COLO668 (cell line): ENCODE data around the gene METRN.

Source experiments
- DNase-seq: peaks from one replicate; lab custom pipeline; 2025; ENCODE audit not compliant: unreplicated experiment; lab: John Stamatoyannopoulos, UW

Gene METRN

DNA sequence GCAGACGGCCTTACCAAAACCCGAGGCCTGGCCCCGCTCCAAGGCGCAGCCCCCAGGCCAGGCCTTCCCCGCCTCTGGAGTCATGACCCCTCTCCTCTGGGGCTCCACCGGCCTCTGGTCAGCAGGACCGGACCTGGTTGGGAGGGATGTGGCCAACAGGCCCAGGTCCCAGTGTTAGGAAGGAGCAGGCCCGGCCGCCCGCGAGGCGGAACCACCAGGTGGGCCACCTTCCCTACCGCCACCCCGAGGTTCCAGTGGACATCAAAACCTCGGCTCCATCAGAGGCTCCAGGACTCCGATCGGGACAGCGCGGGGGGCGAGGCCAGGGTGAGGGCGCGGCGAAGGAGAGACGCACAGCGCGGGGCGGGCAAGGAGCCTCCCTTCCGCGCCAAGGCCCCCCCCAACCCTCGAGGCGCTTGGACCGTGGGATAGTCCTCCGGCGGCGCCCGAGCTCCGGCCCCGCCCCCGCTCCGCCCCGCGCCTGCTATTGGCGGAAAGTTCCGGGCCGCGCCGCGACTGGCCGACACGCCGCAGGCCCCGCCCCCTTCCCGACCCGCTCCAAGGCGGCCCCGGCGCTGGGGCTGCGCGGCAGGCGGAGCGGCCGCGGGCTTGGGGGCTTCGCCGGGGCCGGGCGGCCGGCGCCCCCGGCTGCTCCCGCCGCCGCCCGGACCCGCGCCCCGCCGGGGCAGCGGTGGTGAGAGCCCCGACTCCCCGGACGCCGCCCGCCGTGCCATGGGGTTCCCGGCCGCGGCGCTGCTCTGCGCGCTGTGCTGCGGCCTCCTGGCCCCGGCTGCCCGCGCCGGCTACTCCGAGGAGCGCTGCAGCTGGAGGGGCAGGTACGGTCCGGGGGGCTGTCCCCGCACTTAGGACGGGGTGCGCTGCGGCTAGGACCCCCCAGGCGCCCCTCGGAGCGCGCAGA is at the start of gene METRN:
TSS of gene METRN (plus strand) at position 561 of the 919 bp plus-strand sequence. CDS start at position 733, 172 bp downstream.
- peak; percentile 93 for DNase-seq

DNA sequence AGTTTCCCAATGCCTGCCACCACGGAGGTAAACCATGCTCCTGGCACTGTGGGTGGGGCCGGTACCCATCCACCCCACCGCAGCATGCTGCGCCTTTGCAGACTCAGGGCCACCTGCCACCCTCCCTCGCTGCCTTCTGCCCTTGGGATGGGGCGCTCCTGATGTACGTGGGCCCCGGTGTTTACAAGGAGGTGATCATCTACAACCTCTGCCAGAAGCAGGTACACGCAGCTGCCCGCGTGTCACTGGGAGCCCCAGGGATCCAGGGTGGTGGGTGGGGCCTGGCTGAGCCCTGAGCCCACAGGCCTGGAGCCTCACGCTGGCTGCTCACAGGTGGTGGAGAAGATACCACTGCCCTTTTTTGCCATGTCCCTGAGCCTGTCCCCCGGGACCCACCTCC is 48.3 kb upstream of the METRN start:
- DNase-seq = peak; percentile 39

DNA sequence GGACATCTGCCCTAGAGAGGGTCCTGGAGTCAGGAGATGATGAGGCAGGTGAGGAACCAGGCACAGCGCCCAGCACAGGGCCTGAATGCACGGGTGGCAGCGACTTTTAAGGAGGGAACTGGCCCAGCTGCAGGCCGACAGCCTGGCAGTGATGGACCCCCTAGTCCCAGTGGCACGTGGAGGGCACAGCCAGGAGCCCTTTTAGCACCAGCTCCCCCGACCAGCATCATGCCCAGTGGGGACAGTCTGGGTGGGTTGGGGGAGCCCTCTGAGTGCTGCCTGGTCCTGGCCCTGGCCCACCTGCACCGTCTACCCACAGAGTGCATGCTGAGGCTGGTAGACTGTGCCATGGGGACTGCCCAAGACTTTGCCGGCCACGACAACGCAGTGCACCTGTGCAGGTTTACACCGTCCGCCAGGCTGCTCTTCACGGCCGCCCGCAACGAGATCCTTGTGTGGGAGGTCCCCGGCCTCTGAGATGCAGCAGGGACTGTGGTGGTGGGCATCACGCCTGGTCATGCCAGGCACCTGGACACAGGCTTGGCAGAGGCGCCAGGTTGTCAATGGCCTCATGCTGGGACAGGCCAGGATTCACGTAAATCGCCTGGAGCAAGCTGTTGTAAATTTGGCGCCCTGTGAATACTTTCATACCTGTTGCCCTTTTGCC is 47.7 kb upstream of the METRN start:
- DNase-seq = peak; percentile 30

DNA sequence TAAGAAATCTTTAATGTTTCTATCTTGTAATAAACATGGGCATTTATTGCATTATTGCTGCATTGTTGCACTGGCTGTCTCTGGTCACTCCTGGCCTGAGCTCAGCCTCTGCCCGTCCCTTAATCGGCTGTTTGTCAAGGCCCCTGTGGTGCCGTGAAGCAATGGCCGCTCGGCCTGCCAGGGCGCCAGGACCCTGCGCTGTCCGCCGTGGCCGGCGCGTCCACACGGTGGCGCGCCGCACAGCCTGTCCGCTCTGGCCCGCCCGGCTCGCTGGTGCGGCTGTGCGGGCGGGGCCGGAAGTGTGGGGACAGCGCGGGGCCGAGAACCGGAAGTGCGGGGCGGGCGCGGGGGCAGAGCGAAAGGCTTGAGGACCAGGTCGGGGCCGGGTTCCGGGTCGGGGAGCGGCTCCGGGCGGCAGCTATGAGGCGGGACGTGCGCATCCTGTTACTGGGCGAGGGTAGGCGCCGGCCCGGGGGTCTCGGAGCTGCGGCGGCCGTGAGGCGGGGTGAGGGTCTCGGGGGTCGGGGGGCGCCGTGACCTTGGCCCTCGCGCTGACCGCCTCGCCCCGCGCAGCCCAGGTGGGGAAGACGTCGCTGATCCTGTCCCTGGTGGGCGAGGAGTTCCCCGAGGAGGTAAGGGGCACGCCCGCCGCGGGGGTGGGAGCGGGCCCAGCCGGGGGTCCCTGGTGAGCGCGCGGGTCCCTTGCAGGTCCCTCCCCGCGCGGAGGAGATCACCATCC is 47.0 kb upstream of the METRN start, which contains the start of gene RHOT2:
TSS of gene RHOT2 (plus strand) at position 353 of the 739 bp plus-strand sequence. CDS start at position 421, 68 bp downstream.
- peak; percentile 97 for DNase-seq

DNA sequence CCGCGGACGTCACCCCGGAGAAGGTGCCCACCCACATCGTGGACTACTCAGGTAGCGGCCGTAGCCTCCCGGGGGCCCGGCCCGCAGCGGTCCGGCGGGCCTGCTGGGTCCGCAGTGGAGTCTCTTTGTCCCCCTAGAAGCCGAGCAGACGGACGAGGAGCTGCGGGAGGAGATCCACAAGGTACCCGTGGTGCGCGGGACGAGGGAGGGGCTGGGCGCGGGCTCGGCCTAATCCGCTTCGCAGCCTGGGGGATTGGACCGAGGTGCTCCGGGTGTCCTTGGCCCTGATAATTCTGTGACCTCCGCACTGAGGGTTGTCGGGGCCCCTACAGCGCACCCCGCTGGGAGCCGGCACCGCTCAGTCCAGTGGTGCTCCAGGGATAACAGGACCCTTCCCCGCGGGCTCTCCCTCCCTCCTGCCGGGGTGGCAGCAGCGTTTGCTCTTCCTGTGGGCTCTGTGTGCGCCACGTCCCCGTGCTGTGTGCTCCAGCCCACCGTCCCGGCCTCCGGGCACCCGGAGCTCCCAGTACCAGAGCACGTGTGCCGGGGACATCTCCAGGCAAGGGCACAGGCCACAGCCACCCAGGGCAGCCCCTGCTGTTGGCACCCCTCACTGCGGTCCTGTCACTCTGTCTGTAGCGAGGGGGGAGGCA is 46.3 kb upstream of the METRN start:
- peak; percentile 34 for DNase-seq

DNA sequence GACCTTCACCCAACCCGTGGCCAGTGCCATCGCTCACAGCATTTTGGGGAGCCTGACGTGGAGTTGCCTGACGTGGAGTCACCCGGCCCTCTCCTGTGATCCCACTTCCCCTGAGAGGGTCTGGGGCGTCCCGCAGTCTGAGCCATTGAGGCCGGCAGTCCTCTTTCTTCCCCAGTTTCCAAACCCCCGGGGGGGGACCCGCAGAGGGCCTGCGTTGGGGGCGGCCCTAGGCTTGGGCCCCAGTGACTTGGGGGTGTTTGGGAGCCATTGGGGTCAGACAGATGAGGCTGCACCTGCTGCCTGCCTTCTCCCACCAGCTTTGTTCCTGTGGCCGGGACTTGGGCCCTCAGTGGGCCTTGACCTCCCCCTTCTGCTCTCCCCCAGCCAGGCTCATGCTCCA is 45.3 kb upstream of the METRN start:
- no peak for DNase-seq

DNA sequence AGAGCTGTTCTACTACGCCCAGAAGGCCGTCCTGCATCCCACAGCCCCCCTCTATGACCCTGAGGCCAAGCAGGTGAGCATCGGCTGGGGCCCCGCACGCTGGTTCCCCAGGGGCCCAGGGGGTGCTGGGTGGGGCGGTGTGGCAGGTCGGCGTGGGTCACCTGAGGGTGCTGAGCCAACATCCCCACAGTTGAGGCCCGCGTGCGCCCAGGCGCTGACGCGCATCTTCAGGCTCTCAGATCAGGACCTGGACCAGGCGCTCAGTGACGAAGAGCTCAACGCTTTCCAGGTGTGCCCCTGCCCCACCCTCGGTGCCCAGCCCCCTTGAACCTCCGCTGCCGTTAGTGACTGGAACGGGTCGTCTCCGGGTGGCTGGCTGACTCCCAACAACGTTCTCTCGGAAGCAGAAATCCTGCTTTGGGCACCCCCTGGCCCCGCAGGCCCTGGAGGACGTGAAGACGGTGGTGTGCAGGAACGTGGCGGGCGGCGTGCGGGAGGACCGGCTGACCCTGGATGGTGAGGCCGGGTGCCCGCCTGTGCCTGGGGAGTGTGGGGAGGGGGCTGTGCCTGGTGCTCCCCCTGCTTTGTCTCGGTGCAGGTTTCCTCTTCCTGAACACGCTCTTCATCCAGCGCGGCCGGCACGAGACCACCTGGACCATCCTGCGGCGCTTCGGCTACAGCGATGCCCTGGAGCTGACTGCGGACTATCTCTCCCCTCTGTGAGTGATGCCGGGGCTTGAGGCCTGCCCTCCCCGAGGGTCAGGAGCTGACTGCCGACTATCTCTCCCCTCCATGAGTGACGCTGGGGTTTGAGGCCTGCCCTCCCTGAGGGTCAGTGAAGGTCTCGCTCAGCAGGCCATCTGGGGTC is 44.2 kb upstream of the METRN start:
- DNase-seq = no peak

DNA sequence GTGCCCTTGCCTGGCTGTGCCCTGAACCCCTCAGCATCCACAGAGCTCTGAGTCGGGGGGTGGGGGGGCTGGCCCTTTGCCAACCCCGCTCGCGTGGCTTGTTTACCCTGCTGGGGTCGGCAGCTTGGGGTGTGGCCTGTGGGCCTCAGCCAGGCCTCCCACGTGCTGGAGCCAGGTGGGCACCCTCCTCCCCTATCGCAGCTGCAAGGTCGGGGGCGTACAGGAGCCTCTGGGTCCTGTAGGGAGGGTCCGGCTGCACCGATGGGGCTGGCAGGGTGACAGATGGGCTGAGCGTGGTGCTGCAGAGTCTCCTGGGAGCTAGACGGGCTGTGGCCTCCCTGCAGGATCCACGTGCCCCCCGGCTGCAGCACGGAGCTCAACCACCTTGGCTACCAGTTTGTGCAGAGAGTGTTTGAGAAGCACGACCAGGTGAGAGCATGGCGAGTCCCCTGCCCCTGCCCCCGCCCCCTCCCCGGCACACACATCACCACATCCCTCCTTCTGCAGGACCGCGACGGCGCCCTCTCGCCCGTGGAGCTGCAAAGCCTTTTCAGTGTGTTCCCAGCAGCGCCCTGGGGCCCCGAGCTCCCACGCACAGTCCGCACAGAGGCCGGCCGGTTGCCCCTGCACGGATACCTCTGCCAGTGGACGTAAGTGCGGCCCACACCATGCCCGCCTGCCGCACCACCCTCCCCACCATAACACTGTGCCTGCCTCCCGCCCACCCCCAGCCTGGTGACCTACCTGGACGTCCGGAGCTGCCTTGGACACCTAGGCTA is 43.4 kb upstream of the METRN start:
- DNase-seq = no peak

DNA sequence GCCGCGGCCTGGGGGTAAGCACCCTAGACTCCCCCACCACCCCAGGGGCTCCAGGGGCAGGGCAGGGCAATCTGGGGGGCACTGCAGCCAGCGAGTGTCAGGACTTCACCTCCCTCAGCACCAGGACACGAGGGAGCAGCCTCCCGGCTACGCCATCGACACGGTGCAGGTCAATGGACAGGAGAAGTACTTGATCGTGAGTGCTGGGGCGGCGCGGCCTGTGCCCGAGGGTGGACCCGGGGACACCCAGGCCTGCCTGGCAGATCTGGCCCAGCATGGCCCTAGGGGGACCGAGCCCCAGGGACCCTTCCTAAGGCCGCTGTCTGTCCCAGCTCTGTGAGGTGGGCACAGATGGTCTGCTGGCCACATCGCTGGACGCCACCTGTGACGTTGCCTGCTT is 42.5 kb upstream of the METRN start:
- DNase-seq = no peak

DNA sequence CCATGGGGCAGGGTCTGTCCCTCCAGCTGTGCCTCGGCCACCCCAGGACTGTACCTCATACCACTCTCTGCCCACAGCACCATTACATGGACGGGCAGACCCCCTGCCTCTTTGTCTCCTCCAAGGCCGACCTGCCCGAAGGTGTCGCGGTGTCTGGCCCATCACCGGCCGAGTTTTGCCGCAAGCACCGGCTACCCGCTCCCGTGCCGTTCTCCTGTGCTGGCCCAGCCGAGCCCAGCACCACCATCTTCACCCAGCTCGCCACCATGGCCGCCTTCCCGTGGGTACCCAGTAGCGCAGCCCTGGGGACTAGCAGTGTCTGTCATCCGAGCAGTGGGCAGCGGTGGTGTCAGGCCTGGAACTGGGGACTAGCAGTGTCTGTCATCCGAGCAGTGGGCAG is 42.1 kb upstream of the METRN start:
- DNase-seq = no peak

DNA sequence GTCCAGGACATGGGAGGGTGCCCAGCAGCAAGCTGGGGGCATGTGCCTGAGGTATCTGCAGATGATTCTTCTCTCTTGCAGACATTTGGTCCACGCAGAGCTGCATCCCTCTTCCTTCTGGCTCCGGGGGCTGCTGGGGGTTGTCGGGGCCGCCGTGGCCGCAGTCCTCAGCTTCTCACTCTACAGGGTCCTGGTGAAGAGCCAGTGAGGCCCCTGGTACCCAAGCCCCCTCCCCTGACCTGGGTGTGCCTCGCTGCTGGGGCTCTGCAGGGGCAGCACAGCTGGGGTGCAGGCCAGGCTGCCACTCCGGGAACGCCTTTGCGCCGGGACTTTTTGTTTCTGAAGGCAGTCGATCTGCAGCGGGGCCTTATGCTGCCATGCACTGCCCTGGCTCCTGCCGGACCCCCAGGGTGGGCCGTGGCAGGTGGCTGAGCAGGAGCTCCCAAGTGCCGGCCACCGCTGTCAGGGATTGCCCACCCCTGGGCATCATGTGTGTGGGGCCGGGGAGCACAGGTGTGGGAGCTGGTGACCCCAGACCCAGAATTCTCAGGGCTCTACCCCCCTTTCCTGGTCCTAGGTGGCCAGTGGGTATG is 41.4 kb upstream of the METRN start:
- no peak for DNase-seq

DNA sequence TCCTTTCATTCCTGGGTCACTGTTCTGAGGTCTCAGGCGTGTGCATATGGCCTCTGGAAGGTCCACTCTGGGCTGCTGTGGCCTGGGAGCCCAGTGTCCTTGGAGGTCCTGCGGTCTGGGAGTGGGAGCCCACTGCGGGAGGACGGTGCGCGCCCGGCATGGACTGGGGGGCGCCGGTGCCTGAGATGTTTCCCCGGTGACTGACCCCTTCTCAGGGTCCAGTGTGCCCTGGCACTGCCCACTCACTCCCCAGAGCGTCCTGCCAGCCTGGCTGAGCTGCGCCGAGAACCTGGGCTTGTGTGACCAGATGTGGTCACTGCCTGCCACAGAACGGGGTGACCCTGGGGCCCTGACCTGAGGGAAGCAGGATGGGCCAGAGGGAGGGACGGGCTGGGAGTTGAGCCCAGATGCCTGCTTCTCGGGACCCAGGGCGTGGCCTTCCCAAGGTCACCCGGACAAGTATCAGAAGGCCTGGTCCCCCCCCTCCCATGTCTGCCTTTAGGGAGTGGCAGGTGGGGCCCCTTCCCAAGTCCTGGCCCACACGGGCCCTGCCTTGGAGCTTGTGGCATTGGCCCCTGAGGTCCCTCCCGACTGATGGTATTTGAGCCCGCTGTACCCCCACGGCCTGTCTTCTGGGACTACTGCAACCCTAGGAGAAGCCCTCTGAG is 40.6 kb upstream of the METRN start:
- DNase-seq = no peak

DNA sequence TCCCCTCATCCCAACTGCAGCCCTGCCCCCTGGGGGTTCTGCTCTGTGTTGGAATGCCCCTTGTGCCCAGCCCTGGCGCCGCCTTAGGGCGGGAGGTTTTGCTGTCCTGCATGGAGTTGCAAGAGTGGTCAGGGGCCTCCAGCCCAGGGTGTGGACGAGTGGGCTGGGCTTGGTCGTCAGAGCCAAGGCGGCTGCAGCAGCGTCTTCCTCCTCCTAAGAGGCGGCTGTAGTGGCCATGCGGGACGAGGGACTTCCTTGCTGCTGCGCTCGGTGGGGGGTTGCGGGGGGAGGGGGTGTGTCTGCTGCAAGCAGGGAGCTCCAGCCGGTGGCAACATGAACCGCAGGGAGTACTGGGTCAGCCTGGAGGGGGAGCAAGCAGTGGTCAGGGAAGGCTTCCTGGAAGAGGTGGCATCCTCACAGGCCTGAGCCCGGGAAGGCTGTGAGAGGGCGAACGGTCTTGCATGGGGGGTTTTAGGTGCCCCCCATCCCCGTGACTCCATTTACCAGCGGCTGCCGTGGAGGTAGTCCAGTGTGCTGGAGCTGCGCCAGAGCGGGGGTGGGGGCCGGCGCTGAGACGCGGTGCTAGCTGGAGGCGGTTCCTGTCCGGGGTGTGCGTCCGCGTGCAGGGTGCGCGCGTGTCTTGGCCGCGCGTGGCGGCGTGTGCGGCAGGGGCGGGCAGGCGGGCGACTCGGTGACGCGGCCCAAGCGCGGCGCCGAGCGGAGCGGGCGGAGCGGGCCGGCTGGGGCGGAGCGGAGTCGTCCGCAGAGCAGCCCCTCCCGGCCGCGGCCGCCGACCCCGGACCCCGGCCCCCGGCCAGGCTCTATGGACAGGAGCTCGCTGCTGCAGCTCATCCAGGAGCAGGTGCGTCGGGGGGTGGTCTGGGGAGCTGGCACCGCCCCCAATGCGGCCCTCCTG is 39.7 kb upstream of the METRN start, which contains the start of gene RHBDL1:
TSS of gene RHBDL1 (plus strand) at position 704 of the 916 bp plus-strand sequence. CDS start at position 824, 120 bp downstream.
- DNase-seq = peak; percentile 41

DNA sequence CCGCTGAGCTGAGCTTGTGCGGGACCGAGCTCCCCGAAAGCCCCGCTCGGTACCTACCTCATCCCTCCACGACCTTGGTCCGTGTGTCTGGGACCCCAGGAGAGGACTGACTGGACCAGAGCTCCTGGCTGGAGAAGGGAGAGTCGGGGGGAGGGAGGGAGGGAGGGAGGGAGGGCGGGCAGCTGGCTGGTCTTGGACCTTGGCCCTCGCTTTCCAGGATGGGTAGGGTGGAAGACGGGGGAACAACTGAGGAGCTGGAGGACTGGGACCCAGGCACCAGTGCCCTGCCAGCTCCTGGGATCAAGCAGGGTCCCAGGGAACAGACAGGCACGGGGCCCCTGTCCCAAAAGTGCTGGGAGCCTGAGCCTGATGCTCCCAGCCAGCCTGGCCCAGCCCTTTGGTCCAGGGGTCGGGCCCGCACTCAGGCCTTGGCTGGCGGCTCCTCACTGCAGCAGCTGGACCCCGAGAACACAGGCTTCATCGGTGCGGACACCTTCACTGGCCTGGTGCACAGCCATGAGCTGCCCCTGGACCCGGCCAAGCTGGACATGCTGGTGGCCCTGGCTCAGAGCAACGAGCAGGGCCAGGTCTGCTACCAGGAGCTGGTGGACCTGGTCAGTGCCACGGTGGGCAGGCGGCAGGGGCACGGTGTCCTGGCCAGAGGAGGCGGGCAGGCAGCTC is 38.9 kb upstream of the METRN start:
- peak; percentile 38 for DNase-seq

DNA sequence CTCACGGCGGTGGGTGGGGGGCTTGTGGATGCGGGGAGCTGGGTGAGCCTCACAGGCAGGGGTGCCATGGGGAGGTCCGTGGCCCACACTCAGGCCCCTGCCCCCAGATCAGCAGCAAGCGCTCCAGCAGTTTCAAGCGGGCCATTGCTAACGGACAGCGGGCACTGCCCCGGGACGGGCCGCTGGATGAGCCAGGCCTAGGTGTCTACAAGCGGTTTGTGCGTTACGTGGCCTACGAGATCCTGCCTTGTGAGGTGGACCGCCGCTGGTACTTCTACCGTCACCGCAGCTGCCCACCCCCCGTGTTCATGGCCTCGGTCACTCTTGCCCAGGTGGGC is 38.4 kb upstream of the METRN start:
- no peak for DNase-seq

DNA sequence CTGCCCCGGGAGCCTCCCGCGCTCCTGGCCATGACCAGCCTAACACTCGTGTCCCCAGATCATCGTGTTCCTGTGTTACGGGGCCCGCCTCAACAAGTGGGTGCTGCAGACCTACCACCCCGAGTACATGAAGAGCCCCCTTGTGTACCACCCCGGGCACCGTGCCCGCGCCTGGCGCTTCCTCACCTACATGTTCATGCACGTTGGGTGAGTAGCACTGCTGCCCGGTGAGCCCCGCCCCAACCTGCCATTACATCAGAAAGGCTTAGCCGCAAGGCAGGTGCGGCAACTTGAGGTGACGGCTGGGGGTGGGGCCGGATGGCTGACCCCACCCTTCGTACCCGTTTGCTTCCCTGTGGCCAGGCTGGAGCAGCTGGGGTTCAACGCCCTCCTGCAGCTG is 38.0 kb upstream of the METRN start:
- DNase-seq = peak; percentile 95
